MM.1S (cell line): ENCODE results near the gene GRK4.

Experiments used
- EZH2 ChIP-seq: fragments of 300-600 bp; sonication (generic); optimal IDR thresholded peaks from 2 replicates; pipeline ENCODE3; 2017; ENCODE audit warnings: low read depth, mild to moderate bottlenecking, antibody characterized with exemption, low read length, mixed read lengths
- EZH2phosphoT487 ChIP-seq: fragments of 300-600 bp; sonication (generic); IDR thresholded peaks from 2 replicates; pipeline ENCODE4 v1.6.1; 2018; ENCODE audit warnings: antibody characterized with exemption, low read length
- TF ChIP-seq, protein P1 (sequence below): fragments of 300-600 bp; sonication (generic); IDR thresholded peaks from 2 replicates; pipeline ENCODE4 v1.5.1; 2016; ENCODE audit warnings: antibody characterized with exemption, low read length, mixed read lengths

DNA sequence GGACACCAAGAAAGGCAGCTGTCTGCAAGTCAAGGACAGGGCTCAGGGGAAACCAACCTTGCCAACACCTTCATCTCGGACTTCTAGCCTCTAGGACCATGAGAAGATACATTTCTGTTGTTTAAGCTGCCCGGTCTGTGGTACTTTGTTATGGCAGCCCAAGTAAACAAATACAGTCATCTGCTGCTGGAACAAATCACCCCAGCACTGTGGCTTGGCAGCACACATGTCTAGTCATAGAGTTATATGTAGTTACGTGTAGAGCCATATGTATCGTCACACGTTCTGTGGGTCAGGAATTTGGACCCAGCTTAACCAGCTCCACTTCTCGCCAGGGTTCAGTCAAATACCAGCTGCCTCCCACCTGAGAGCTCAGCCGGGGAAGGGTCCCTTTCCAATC lies 108.4 kb downstream of the GRK4 start:
- TF ChIP-seq, protein P1, sequence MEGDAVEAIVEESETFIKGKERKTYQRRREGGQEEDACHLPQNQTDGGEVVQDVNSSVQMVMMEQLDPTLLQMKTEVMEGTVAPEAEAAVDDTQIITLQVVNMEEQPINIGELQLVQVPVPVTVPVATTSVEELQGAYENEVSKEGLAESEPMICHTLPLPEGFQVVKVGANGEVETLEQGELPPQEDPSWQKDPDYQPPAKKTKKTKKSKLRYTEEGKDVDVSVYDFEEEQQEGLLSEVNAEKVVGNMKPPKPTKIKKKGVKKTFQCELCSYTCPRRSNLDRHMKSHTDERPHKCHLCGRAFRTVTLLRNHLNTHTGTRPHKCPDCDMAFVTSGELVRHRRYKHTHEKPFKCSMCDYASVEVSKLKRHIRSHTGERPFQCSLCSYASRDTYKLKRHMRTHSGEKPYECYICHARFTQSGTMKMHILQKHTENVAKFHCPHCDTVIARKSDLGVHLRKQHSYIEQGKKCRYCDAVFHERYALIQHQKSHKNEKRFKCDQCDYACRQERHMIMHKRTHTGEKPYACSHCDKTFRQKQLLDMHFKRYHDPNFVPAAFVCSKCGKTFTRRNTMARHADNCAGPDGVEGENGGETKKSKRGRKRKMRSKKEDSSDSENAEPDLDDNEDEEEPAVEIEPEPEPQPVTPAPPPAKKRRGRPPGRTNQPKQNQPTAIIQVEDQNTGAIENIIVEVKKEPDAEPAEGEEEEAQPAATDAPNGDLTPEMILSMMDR = no peak
- TF ChIP-seq EZH2 (no peak), EZH2phosphoT487 (no peak)
